HG03064 (cell line): ENCODE measurements around the gene LGR5.
"Not testable (repeated sequence)": the region's sequence is repeated elsewhere in the genome, so short reads cannot be mapped to it uniquely, and the experiment has no call there.

Experiments used
- ATAC-seq: cut with Tn5 transposase; IDR thresholded peaks from one replicate; pipeline ENCODE4 v1.9.1; 2021; ENCODE audit warnings: low read depth; ENCODE audit not compliant: unreplicated experiment

LGR5 gene

GRCh38 chr12:71541583-71541982 lies 102.0 kb downstream of the LGR5 start:
- ATAC-seq = no peak

DNA sequence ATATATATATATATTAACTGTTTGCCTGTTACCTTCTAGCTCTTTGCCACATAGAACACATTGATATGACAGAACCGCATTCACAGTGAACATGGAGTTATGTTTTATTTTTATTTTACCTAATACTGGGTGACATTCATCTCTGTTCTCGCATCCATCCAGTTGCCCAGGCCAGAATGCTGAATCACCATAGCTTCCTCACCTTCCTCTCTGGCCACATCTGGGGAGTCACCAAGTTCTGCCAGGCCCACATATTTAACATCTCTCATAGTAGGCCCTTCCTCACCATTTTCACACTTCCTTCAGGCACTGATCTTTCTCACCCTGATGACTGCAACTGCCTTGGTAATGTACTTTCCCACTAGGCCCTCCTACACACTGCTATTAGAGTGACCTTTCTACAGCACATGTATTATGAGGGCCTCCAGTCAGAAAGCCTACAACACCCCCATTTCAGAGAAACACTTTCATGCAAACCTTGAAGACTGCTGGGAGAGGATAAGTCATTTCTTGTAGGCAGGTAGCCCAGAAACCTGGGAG lies 106.8 kb downstream of the LGR5 start:
- ATAC-seq = no peak

DNA sequence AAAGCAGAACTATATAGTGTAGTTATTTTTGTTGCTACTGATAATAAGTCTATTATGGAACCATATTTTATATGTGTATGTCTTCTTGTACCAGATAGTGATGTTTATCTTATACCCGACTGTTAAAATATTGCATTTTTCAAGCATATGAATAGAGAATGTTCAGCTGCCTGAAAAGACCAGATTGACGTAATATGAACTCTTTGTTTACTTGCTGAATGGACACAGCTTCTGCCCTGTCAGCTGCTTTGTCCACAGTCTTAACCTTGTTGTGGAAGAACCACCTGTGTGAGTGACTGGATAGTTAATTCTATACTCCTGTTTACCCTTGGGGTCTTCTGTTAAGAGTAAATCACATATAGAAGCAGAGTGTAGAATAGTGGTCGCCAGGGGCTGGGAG lies 109.3 kb downstream of the LGR5 start:
- no peak for ATAC-seq

- no peak for ATAC-seq
These were observed 111.9 kb downstream of the LGR5 start for GRCh38 chr12:71551529-71551928.

GRCh38 chr12:71552728-71553501 lies 113.3 kb downstream of the LGR5 start:
- no peak for ATAC-seq

DNA sequence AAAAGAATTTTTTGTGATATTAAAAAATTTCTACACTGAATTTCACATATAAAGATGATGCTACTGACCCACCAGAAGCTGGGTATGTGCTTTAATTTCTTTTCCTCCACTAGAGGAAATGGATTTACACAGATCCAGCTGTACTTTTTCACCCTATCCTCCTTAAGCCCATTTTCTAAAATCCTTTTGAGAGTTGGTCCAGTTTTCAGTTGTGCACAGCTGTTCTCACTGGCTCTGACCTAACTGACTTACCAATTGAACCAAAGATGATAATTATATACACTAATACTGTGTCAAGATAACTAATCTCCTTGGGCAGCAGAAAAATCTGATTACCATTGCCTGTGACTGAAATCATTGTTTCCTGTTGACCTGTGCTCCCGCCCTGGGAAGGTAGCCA lies 115.6 kb downstream of the LGR5 start:
- no peak for ATAC-seq

- not testable (repeated sequence) for ATAC-seq
These were observed 116.2 kb downstream of the LGR5 start for GRCh38 chr12:71555789-71556188.

DNA sequence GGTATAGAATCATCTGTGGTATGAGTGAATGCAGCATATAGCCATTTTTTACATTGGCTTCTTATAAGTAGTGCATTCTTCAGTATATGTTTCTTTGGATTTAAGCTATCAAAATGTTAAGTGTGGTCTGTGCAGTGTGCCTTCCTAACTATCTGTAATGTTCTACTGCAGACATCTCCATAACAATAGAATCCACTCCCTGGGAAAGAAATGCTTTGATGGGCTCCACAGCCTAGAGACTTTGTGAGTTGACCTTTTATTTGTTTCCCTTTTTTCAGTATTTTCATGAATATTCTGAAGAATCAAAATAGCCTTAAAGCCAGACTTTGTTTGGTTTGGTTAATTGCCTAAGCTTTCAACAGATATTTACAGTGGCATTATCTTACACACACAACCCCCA lies 116.8 kb downstream of the LGR5 start:
- ATAC-seq = no peak

GRCh38 chr12:71556875-71557274 lies 117.3 kb downstream of the LGR5 start:
- no peak for ATAC-seq

- no peak for ATAC-seq
These were observed 118.8 kb downstream of the LGR5 start for GRCh38 chr12:71558445-71558844.

- no peak for ATAC-seq
These were observed 123.3 kb downstream of the LGR5 start for GRCh38 chr12:71562676-71563595.

DNA sequence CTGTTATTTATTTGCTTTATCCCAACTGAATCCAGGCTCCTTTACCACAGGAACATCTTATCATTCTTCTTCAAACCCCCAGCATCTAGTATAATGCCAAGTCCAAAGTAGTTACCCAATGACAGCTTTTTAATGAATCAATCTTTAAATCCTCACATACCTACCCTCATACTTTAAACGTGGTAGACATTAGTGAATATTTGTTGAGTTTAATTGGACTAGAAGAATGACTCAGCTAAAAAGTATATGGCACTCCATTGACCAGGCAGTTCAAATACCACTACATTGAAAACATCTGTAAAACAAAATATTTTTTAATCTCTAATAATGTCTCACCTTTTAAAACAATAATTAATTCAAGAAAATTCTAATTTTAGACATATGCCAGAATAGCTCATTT lies 125.9 kb downstream of the LGR5 start:
- ATAC-seq = no peak

DNA sequence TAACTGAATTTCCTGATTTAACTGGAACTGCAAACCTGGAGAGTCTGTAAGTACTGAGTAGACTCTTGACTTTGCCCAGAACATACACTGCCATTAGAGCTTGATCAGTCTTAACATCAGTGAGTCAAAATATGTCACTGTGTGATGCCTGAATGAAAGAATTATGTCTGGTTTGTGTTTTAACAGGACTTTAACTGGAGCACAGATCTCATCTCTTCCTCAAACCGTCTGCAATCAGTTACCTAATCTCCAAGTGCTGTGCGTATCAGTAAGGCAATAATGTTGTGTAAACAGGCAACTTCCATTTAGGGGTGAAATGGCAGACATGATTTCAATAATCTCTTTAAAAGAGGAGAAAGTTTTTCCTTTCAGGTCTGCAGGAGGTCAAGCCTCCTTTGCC lies 127.1 kb downstream of the LGR5 start:
- no peak for ATAC-seq

DNA sequence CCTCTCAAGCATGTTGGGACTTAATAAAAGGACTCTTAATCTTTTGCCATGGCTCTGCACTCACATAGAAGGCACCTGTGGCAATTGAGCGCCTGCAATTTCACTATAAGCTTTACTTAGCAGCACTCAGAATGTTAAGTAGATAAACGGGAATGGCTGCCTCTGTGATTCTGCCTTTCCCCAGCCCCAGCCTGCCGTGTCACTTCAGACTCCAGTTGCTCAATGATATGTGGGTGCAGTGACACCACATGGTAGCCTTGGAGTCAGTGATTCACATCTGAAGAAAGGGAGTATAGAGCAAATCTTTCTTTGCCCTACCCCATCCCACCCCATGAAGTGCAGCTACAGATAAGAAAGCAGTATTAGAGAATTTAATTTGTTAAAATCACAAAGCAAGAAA lies 127.9 kb downstream of the LGR5 start:
- ATAC-seq = no peak

GRCh38 chr12:71569885-71570284 lies 130.3 kb downstream of the LGR5 start:
- ATAC-seq = not testable (repeated sequence)

DNA sequence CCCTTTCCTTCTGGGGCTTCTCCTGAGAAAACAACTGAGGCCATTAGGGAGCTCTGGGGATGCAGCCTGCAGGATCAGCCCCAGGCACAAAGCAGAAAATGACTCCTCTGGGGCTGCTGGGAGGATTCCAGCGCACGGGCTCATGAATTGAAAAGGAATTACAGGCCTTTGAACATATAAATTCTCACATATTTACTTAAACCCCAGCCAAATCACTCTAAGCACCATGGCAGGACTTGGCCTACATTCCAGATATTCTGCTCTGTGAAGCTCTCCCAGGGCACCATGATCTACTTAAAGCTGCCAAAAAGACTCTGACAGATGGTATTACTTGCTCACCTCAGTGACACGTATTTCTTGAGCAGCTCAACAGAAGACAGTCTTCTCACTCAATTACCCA lies 136.9 kb downstream of the LGR5 start:
- no peak for ATAC-seq

GRCh38 chr12:71578694-71579258 lies 139.2 kb downstream of the LGR5 start:
- ATAC-seq = no peak

- ATAC-seq = no peak
These were observed 141.6 kb downstream of the LGR5 start for GRCh38 chr12:71581206-71581605.

DNA sequence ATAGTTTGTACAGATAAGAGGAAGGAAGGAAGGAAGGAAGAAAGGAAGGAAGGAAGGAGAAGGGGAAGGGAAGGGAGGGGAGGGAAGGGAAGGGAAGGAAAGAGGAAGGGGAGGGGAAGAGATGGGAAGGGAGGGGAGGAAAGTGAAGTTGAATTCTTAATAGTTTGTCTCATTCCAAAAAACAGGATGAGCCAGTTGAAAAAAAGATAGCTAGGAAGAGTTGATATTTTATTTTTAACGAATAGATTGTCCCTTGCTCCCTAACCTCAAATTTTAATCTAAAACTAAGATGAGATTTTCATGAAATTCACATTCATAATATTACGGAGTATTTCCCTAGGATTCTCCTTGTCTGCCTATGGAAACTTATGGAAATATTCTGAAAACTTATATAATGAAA lies 143.3 kb downstream of the LGR5 start:
- ATAC-seq = no peak

DNA sequence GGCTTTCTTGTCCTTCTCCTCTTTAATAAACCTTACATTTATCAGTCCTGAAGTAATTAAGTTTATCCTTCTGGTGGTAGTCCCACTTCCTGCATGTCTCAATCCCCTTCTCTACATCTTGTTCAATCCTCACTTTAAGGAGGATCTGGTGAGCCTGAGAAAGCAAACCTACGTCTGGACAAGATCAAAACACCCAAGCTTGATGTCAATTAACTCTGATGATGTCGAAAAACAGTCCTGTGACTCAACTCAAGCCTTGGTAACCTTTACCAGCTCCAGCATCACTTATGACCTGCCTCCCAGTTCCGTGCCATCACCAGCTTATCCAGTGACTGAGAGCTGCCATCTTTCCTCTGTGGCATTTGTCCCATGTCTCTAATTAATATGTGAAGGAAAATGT lies 144.8 kb downstream of the LGR5 start:
- no peak for ATAC-seq

DNA sequence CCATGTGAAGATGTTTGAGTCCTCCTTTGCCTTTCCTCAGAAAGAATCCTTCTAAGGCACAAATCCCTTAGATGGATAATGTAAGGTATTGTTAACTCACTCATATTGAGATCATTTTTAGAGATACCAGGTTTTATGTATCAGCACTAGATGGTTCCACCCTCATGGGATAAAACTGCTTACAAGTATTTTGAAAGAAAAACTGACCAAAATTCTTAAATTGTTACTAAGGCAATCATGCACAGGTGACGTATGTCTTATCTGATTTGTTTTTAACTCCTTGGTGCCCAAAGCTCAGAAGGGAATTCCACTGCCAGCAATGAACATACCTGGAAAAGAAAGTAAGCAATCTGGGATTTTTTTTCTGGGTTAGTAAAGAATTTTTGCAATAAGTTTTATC lies 145.6 kb downstream of the LGR5 start:
- no peak for ATAC-seq
